PC-9 (cell line): ENCODE measurements around the gene SPINT2.

ENCODE experiments used
- CTCF ChIP-seq: fragments of 200-600 bp; sonication (generic); conservative IDR thresholded peaks from 2 replicates; pipeline ENCODE4 v1.6.1; 2017; ENCODE audit warnings: mixed run types, antibody characterized with exemption, mild to moderate bottlenecking, moderate library complexity
- EZH2 ChIP-seq: fragments of 200-600 bp; sonication (generic); IDR thresholded peaks from 2 replicates; pipeline ENCODE4 v1.8.0; 2017; ENCODE audit warnings: antibody characterized with exemption, low read depth

GRCh38 chr19:38309615-38310278, 45.4 kb downstream of the SPINT2 start:
- TF ChIP-seq CTCF (no peak), EZH2 (no peak)
